Calu3 (cell line): ENCODE results near the gene PRR13. TPM values are rescaled to one million over a fixed set of nuclear protein-coding genes. Genes with fewer than 3 reads are reported as not detected.

Source experiments
- BruUV-seq: library from RNA; stranded (reverse); fragments of 400-500 nt; replicated peaks from 2 replicates; lab custom pipeline; 2021; lab: Mats Ljungman, UMichigan
- CTCF ChIA-PET: fragments of 300-600 bp; sonication (Branson Sonifier 250); formaldehyde crosslinking; loops from one replicate; lab custom pipeline; 2022; ENCODE audit warnings: antibody characterized with exemption; lab: Charles Lee
- DNase-seq: peaks from one replicate; pipeline ENCODE4 v3.0.0; 2022
- H3K27ac Mint-ChIP-seq: one replicate; pipeline ENCODE4 v1.8.0; 2022; ENCODE audit warnings: mixed read lengths; ENCODE audit not compliant: unreplicated experiment
- H3K27me3 Mint-ChIP-seq: one replicate; pipeline ENCODE4 v1.8.0; 2022; ENCODE audit warnings: mixed read lengths; ENCODE audit not compliant: unreplicated experiment
- H3K36me3 Mint-ChIP-seq: one replicate; pipeline ENCODE4 v1.8.0; 2022; ENCODE audit warnings: mild to moderate bottlenecking, moderate library complexity, mixed read lengths; ENCODE audit not compliant: insufficient read depth, unreplicated experiment
- H3K4me1 Mint-ChIP-seq: one replicate; pipeline ENCODE4 v1.8.0; 2022; ENCODE audit warnings: mild to moderate bottlenecking, low read depth, mixed read lengths; ENCODE audit not compliant: unreplicated experiment
- H3K4me3 Mint-ChIP-seq: one replicate; pipeline ENCODE4 v1.8.0; 2022; ENCODE audit warnings: mild to moderate bottlenecking, low read depth, moderate library complexity, mixed read lengths; ENCODE audit not compliant: unreplicated experiment
- H3K9me3 Mint-ChIP-seq: one replicate; pipeline ENCODE4 v1.8.0; 2022; ENCODE audit warnings: low read depth, mixed read lengths; ENCODE audit not compliant: unreplicated experiment
- intact Hi-C: fragments of 100-400 bp; cut with micrococcal nuclease; formaldehyde crosslinking; loops from one replicate; pipeline ENCODE4 v1.10.0; 2022; ENCODE audit not compliant: unreplicated experiment
- total RNA-seq: library from RNA; stranded (reverse); gene quantifications from 2 replicates; pipeline ENCODE4 v1.2.3, GENCODE V29; 2022
- TF ChIP-seq, protein P1 (sequence below): fragments of 200-600 bp; IDR thresholded peaks from one replicate; pipeline ENCODE4 v1.8.0; 2022; ENCODE audit warnings: antibody characterized with exemption; ENCODE audit not compliant: unreplicated experiment

The PRR13 gene
- total RNA-seq, 1 experiment from 2014 or later = 151 TPM

DNA sequence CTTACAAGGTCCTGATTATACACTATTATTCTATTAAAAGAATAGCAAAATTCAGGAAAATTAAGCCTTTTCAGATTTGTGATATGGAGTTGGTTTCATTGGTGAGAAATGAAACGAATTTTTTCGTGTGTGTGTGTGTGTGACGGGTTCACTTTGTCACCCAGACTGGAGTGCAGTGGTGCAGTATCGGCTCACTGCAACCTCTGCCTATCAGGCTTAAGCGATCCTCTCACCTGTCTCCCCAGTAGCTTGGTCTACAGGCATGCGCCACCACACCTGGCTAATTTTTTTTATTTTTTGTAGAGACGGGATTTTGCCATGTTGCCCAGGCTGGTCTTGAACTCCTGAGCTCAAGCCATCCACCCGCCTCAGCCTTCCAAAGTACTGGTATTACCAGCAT lies 20.1 kb downstream of the PRR13 start:
- CTCF ChIA-PET = interaction anchor here (0.9 kb wide), 1 partner anchor 15 kb away, joined by 3 read pairs; no protein-coding TSS in a partner anchor
- Mint-ChIP-seq H3K27ac (no peak overlapping the region), H3K4me3 (no peak overlapping the region), H3K9me3 (no peaks in the 10 kb centered on the region), H3K27me3 (no peaks in the 10 kb centered on the region), H3K4me1 (peaks cover 8% of the 10 kb centered on the region), H3K36me3 (peaks cover 85% of the 10 kb centered on the region)
- intact Hi-C loops = no loop called here
- DNase-seq = no peak
- no TSS peak for BruUV-seq
- TF ChIP-seq, protein P1, sequence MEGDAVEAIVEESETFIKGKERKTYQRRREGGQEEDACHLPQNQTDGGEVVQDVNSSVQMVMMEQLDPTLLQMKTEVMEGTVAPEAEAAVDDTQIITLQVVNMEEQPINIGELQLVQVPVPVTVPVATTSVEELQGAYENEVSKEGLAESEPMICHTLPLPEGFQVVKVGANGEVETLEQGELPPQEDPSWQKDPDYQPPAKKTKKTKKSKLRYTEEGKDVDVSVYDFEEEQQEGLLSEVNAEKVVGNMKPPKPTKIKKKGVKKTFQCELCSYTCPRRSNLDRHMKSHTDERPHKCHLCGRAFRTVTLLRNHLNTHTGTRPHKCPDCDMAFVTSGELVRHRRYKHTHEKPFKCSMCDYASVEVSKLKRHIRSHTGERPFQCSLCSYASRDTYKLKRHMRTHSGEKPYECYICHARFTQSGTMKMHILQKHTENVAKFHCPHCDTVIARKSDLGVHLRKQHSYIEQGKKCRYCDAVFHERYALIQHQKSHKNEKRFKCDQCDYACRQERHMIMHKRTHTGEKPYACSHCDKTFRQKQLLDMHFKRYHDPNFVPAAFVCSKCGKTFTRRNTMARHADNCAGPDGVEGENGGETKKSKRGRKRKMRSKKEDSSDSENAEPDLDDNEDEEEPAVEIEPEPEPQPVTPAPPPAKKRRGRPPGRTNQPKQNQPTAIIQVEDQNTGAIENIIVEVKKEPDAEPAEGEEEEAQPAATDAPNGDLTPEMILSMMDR = no peak

DNA sequence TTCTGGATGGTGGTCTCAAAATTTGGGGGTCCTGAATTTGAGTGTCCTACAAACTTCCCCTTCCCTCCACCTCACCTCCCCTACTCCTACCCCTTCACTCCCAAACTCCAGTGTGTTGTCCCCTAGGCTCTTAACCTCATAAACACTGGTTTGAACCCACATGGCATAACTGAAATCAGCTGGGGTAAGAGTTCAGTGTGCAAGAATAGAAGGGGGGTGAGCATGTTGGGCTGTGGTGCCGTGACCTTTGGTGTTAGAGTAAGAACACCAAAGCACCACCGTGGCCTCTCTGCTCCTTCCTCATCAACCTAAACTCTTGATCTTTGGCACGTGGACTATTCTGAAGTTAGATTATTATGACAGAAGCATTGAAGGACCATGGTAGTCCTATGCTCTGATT lies 21.4 kb downstream of the PRR13 start:
- peaks cover 8% of the 10 kb centered on the region for H3K4me1 Mint-ChIP-seq
- no peaks in the 10 kb centered on the region for H3K9me3 Mint-ChIP-seq
- intact Hi-C loops = no loop called here
- peaks cover 92% of the 10 kb centered on the region for H3K36me3 Mint-ChIP-seq
- TF ChIP-seq, protein P1 = no peak
- CTCF ChIA-PET = no interaction called here
- no peak overlapping the region for H3K27ac Mint-ChIP-seq
- no peaks in the 10 kb centered on the region for H3K27me3 Mint-ChIP-seq
- no peak overlapping the region for H3K4me3 Mint-ChIP-seq
- no TSS peak for BruUV-seq
- DNase-seq = no peak

DNA sequence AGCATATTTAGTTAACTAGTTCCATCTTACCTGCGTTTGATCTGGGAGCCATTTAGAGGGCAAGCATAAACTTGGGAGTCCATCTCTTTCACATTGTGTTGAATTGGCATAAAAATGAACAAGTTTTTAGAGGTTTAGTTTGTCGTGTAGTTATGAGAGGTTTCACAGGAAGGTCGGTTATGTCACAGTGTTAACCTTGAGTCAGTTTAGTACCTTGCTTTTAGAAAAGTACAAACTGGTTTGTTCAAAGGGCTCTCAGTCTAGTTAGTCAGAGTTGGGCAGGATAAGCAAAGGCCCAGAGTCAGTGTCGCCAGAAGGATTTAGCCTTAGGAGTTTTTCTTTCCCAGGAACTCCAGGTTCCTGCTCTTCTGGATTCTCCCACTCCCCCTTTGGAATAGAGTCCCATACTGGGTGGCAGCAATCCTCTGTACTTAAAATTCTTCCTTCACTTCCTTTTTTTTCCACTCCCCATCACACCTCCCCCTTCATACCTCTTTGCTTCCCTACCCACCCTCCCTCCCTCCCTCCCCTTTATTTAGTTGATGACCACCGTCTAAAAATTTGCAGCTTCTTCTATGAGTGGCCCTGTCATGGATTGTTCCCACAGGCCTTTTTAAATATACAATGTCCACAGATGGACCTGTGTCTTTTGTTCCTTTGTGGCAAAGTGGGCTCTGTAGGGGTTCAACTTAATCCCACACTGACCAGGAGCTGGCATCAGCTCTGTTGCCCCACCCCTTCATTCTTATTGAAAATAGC lies 22.4 kb downstream of the PRR13 start:
- no peak for DNase-seq
- intact Hi-C loops = no loop called here
- Mint-ChIP-seq H3K4me1 (peaks cover 8% of the 10 kb centered on the region), H3K4me3 (no peak overlapping the region), H3K9me3 (no peaks in the 10 kb centered on the region), H3K27ac (no peak overlapping the region), H3K36me3 (peaks cover 92% of the 10 kb centered on the region), H3K27me3 (no peaks in the 10 kb centered on the region)
- CTCF ChIA-PET = no interaction called here
- BruUV-seq = no TSS peak
- TF ChIP-seq, protein P1 = no peak

DNA sequence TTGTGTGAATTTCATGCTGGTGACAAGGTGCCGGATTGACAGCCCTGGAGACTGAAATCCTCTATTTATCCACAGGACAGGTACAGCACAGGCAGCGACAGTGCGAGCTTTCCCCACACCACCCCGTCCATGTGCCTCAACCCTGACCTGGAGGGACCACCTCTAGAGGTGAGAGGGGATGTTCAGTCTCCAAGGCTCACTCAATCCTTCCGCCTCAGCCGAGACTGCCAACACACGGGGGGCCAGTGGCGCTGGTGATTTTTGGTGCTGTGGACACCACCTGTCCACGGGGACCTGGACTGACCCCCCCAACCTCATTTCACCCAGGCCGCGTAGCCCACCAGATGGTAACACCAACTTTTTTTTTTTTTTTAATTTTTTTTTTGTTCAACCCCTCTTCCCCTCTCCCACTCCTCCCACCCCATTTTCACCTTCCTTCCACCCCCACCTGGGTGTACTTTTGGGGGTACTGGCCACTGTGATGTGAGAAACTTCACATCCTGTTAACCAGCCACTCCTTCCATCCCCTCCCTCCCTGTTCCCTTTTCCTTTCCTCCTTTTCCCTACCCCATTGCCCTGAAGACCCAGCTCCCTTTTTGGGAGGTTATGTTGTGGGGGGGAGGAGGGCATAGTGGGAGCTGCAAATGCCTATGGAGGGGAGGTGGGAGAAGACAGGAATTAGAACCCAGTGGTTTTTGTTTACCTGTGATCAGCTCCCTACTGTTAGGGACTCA lies 23.3 kb downstream of the PRR13 start:
- CTCF ChIA-PET = interaction anchor here (0.7 kb wide), 1 partner anchor 40 kb away, joined by 11 read pairs; no protein-coding TSS in a partner anchor
- intact Hi-C loops = no loop called here
- peaks cover 92% of the 10 kb centered on the region for H3K36me3 Mint-ChIP-seq
- H3K27me3 Mint-ChIP-seq = no peaks in the 10 kb centered on the region
- no peak overlapping the region for H3K4me3 Mint-ChIP-seq
- H3K9me3 Mint-ChIP-seq = no peaks in the 10 kb centered on the region
- BruUV-seq = no TSS peak
- H3K4me1 Mint-ChIP-seq = peaks cover 8% of the 10 kb centered on the region
- TF ChIP-seq, protein P1 = no peak
- no peak overlapping the region for H3K27ac Mint-ChIP-seq
- no peak for DNase-seq
